ENCODE measurements around the gene IRX1. TPM values are rescaled to one million over a fixed set of nuclear protein-coding genes. Genes with fewer than 3 reads are reported as not detected.

IRX1 gene
- total and polyA plus RNA-seq, 9 donors = not detected

DNA sequence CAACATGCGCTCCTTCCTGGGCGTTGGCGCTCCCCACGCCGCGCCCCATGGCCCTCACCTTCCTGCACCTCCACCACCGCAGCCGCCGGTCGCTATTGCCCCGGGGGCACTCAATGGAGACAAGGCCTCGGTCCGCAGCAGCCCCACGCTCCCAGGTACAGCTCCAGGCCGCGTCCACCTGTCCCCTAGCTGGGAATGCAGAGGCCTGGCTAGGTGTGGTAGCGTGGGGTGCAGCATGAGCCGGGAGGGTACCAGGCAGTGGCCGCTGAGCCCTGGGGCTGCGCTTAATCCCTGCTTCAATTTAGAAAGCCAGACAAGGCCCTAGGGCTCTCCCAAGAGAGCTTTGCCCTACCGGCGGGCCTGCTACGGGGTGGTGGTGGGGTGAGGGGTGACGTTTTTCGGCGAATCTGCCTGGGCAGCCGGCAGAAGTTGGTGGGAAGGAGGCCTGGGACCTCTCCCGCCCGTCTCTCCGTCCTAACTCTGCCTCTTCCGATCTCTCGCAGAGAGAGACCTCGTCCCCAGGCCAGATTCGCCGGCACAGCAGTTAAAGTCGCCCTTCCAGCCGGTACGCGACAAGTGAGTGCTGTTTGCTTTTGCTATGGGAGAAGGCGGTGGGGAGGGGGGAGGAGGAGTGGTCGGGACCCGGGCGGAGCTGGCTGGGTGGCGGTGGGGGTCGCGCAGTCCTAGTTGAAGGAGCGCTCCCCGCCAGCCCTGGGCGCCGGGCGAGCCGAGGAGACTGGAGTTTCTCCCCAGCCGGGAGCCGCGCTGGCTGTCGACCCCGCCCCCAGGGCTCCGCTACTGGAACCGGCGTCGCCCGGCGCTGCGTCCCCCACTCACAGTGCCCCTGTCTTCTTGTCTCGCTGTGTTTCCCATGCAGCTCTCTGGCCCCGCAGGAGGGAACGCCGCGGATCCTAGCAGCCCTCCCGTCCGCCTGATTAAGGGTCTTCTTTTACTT is 4.8 kb downstream of the IRX1 start:
- no peaks in the 10 kb centered on the region for H3K4me1 ChIP-seq (ENCODE audit: insufficient read depth)
- no peak overlapping the region for H3K4me3 ChIP-seq
- 1 to 4% (median 3%) methylated on average over 65 to 71 of the region's 71 CpGs for WGBS, 3 donors
- H3K9me3 ChIP-seq = no peaks in the 10 kb centered on the region
- no peaks in the 10 kb centered on the region for H3K27me3 ChIP-seq
- intact Hi-C loops (cut with DNase I) = no loop called here
- no peak overlapping the region for H3K27ac ChIP-seq
- H3K36me3 ChIP-seq = no peaks in the 10 kb centered on the region
- TF ChIP-seq POLR2A (IDR thresholded peaks at IDR 0.05) = no peak
- no peak for TF ChIP-seq EP300 (IDR thresholded peaks at IDR 0.05)
- TF ChIP-seq, protein P1, sequence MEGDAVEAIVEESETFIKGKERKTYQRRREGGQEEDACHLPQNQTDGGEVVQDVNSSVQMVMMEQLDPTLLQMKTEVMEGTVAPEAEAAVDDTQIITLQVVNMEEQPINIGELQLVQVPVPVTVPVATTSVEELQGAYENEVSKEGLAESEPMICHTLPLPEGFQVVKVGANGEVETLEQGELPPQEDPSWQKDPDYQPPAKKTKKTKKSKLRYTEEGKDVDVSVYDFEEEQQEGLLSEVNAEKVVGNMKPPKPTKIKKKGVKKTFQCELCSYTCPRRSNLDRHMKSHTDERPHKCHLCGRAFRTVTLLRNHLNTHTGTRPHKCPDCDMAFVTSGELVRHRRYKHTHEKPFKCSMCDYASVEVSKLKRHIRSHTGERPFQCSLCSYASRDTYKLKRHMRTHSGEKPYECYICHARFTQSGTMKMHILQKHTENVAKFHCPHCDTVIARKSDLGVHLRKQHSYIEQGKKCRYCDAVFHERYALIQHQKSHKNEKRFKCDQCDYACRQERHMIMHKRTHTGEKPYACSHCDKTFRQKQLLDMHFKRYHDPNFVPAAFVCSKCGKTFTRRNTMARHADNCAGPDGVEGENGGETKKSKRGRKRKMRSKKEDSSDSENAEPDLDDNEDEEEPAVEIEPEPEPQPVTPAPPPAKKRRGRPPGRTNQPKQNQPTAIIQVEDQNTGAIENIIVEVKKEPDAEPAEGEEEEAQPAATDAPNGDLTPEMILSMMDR (IDR thresholded peaks at IDR 0.05) = no peak
- no peak for DNase-seq

DNA sequence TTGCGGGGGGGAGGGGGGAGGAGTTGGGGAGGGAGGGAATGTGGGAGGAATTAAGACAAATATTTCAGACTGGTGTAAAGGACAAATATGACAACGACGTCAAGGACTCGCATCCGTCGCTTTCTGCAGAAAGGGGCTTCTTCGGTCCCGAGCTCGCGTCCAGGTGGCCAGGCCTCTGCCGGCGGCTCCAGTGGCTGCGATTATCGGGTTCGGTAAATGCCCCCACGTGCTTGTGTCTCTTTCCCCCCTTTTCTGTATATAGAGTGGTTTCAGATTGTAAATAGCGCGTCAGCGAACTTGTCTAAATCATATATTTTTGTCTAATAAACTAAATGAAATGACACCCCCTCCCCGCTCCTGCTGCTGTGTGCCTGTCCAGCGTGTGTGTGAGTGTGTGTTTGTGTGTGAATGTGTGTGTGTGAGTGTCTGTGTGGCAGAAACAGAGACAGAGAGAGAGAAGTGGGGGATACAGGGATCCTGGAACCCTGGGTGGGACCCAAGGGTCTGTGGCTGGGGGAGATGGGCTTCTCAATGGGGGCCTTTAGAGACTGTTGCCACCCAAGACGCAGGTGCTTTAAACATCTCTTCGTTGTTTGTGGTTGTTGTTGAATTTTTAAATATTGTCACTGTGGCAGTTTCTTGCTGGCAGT is 5.6 kb downstream of the IRX1 start:
- TF ChIP-seq POLR2A (IDR thresholded peaks at IDR 0.05) (no peak), EP300 (IDR thresholded peaks at IDR 0.05) (no peak)
- TF ChIP-seq, protein P1 (IDR thresholded peaks at IDR 0.05) = no peak
- no peaks in the 10 kb centered on the region for H3K9me3 ChIP-seq
- H3K27me3 ChIP-seq = no peaks in the 10 kb centered on the region
- no peaks in the 10 kb centered on the region for H3K36me3 ChIP-seq
- H3K27ac ChIP-seq = no peak overlapping the region
- no peak for DNase-seq
- WGBS, 3 donors = 3 to 6% (median 5%) methylated on average over 23 of the region's 23 CpGs
- H3K4me3 ChIP-seq = no peak overlapping the region
- H3K4me1 ChIP-seq (ENCODE audit: insufficient read depth) = no peaks in the 10 kb centered on the region
- intact Hi-C loops (cut with DNase I) = no loop called here

DNA sequence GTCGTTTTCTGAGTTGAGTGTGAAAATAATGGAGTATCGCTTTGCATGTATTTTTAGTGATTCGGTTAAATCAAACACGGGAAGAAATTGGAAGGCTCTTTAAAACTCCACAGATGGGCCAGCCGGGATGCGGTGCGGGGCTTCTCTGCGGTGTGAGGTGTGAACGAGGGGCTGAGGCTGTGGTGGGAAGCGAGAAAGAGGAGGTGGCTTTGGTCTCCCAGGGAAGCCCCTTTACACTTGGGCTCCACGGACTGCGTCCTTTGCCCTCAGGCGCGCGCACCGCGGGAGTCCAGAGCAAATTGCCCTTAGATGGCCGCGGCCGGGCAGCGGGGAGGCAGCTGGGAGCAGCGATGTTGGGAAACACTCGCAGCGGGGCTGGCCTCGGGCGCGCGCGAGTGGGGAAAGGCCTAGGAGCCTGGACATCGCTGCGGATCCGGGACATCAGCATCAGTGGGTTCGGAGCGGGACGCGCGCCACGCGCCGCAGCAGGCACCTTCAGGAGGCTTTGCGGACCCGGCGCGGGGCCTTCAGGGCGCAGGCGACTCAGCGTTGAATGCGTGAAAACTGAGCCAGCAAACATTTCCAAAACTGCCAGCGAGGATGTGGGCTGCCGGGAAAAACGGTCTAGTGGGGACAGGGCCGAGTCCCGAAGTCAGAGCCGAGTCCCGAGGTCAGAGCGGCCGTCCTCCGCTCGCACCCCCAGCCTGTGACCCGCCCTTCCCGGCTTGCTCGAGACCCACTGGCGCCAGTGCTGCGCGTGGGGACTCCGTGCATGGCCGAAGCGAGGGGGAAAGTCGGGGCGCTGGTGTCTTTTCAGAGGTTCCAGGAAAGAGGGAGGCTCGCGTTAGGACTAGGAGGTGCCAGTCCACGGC is 6.5 kb downstream of the IRX1 start:
- DNase-seq = no peak
- WGBS, 3 donors = 1% methylated on average over 71 to 73 of the region's 73 CpGs
- H3K4me3 ChIP-seq = no peak overlapping the region
- no peaks in the 10 kb centered on the region for H3K4me1 ChIP-seq (ENCODE audit: insufficient read depth)
- TF ChIP-seq EP300 (IDR thresholded peaks at IDR 0.05) = no peak
- TF ChIP-seq, protein P1 (IDR thresholded peaks at IDR 0.05) = no peak
- no peak for TF ChIP-seq POLR2A (IDR thresholded peaks at IDR 0.05)
- H3K9me3 ChIP-seq = no peaks in the 10 kb centered on the region
- no peaks in the 10 kb centered on the region for H3K27me3 ChIP-seq
- intact Hi-C loops (cut with DNase I) = no loop called here
- no peaks in the 10 kb centered on the region for H3K36me3 ChIP-seq
- H3K27ac ChIP-seq = no peak overlapping the region
